Brain pericyte (primary cell): ENCODE measurements around the gene SLC66A2.
A peak's percentile ranks its signal among the peaks of the same experiment; 100 is the strongest.

Experiments
- DNase-seq: peaks from one replicate; pipeline ENCODE4 v3.0.0-alpha.2; 2012; ENCODE audit warnings: low read depth, low spot score

The SLC66A2 gene

GRCh38 chr18:79937103-79937860, 14.2 kb downstream of the SLC66A2 start:
- no peak for DNase-seq

- DNase-seq: no peak
Observed at GRCh38 chr18:79936641-79937040, 14.8 kb downstream of the SLC66A2 start.

- no peak for DNase-seq
Observed at GRCh38 chr18:79935925-79936324, 15.5 kb downstream of the SLC66A2 start.

GRCh38 chr18:79935499-79935898, 16.0 kb downstream of the SLC66A2 start:
- no peak for DNase-seq

- no peak for DNase-seq
Observed at GRCh38 chr18:79935098-79935480, 16.4 kb downstream of the SLC66A2 start.

GRCh38 chr18:79934311-79935097, 16.9 kb downstream of the SLC66A2 start:
- DNase-seq: no peak

- DNase-seq: peak; percentile 57
Observed at GRCh38 chr18:79933765-79934164, 17.7 kb downstream of the SLC66A2 start.

GRCh38 chr18:79932907-79933306, 18.5 kb downstream of the SLC66A2 start:
- no peak for DNase-seq

GRCh38 chr18:79931475-79931874, 20.0 kb downstream of the SLC66A2 start:
- no peak for DNase-seq

- no peak for DNase-seq
Observed at GRCh38 chr18:79930020-79930642, 21.3 kb downstream of the SLC66A2 start.

GRCh38 chr18:79928563-79928960, 22.9 kb downstream of the SLC66A2 start:
- DNase-seq: no peak

GRCh38 chr18:79927607-79928562, 23.6 kb downstream of the SLC66A2 start:
- no peak for DNase-seq

GRCh38 chr18:79926715-79927606, 24.5 kb downstream of the SLC66A2 start:
- no peak for DNase-seq

- no peak for DNase-seq
Observed at GRCh38 chr18:79926306-79926705, 25.1 kb downstream of the SLC66A2 start.

GRCh38 chr18:79924814-79925731, 26.4 kb downstream of the SLC66A2 start:
- no peak for DNase-seq

GRCh38 chr18:79923896-79924585, 27.4 kb downstream of the SLC66A2 start:
- no peak for DNase-seq

- DNase-seq: no peak
Observed at GRCh38 chr18:79922971-79923411, 28.5 kb downstream of the SLC66A2 start.
